HL-60 (cell line): ENCODE measurements around the gene CELA2B.

ENCODE experiments used
- DNase-seq, 2 experiments: peaks; one replicate each; pipeline ENCODE4 v3.0.0-alpha.2; 2010 to 2020; ENCODE audit warnings: low read depth in 1 of 2, low spot score in 1 of 2
- H3K27ac ChIP-seq: fragments of 250-450 bp; sonication (Bioruptor Pico); replicated peaks from 2 replicates; pipeline ENCODE4 v1.5.1; 2020; ENCODE audit warnings: mild to moderate bottlenecking, moderate library complexity
- H3K27me3 ChIP-seq: fragments of 250-450 bp; sonication (Bioruptor Pico); 2 replicates; pipeline ENCODE4 v1.5.1; 2021; ENCODE audit warnings: mild to moderate bottlenecking, moderate library complexity; ENCODE audit not compliant: insufficient read depth, poor library complexity, severe bottlenecking
- H3K4me3 ChIP-seq: replicated peaks from 2 replicates; pipeline ENCODE4 v1.5.1; 2011; ENCODE audit warnings: mild to moderate bottlenecking, control low read depth, low read length; ENCODE audit not compliant: insufficient read depth
- GABPA ChIP-seq: IDR thresholded peaks from 2 replicates; pipeline ENCODE4 v1.6.1; 2012; ENCODE audit warnings: low read depth
- POLR2AphosphoS5 ChIP-seq: IDR thresholded peaks from 2 replicates; pipeline ENCODE4 v1.6.1; 2012; ENCODE audit warnings: low read depth
- SPI1 ChIP-seq: IDR thresholded peaks from 2 replicates; pipeline ENCODE4 v1.6.1; 2012; ENCODE audit warnings: low read depth, mild to moderate bottlenecking, borderline replicate concordance
- TF ChIP-seq, protein P1 (sequence below): IDR thresholded peaks from one replicate; pipeline ENCODE4 v1.5.1; 2011; ENCODE audit warnings: low read length, control low read depth, inconsistent platforms; ENCODE audit not compliant: insufficient read depth
- TF ChIP-seq, protein P2 (sequence below): IDR thresholded peaks from 2 replicates; pipeline ENCODE4 v1.6.1; 2012; ENCODE audit warnings: low read depth; ENCODE audit not compliant: insufficient replicate concordance

The CELA2B gene

DNA sequence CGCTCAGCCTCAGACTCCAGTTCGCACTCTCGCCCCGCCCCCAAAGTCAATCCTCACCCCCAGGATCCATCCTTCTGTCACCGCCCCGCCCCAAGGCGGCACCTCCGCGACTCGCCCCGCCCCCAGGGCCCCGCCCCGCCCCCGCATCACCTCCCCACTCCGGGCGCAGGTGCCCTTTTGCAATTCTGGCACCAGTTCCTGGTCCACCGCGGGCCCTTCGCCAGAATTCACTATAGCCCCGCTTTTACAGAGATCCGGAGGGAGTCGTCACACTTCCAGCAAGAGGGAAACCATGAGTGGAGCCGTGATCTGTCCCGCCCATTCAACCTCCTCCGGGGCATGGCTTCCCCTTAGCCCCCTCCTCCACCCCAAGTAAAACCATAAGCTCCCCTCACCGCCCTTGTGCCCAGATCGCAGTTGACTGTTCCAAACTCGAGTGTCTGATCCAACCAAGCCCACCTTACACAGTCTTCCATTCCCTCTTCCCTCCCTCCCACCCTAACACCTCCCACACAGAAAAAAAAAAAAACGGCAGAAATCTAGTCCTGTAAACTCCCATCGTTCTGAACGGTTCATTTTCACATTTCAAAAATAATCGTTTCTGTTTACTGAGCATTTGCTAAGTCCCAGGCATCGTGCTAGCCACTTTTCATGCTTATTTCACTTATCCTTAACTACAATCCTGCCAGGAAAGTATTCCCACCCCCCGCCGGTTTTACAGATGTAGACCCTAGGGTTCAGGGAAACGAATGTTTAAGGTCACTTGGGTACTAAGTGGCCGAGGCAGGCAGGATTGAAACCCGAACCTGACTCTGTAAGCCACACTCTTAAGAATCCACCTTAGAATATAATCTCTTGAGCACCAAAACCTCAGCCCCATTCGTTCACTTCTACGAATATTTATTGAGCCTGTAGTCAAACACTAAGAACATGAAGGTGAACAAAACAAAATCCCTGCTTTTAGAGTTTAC lies 49.4 kb downstream of the CELA2B start:
- Histone ChIP-seq H3K27ac (peak overlapping the region; percentile 71), H3K27me3 (no peaks in the 10 kb centered on the region), H3K4me3 (peak overlapping the region; percentile 43)
- peak in 1 of 2 experiments; percentile 97 for DNase-seq
- no peak for TF ChIP-seq SPI1
- TF ChIP-seq, protein P1, sequence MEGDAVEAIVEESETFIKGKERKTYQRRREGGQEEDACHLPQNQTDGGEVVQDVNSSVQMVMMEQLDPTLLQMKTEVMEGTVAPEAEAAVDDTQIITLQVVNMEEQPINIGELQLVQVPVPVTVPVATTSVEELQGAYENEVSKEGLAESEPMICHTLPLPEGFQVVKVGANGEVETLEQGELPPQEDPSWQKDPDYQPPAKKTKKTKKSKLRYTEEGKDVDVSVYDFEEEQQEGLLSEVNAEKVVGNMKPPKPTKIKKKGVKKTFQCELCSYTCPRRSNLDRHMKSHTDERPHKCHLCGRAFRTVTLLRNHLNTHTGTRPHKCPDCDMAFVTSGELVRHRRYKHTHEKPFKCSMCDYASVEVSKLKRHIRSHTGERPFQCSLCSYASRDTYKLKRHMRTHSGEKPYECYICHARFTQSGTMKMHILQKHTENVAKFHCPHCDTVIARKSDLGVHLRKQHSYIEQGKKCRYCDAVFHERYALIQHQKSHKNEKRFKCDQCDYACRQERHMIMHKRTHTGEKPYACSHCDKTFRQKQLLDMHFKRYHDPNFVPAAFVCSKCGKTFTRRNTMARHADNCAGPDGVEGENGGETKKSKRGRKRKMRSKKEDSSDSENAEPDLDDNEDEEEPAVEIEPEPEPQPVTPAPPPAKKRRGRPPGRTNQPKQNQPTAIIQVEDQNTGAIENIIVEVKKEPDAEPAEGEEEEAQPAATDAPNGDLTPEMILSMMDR, result no peak
- TF ChIP-seq GABPA, result no peak

DNA sequence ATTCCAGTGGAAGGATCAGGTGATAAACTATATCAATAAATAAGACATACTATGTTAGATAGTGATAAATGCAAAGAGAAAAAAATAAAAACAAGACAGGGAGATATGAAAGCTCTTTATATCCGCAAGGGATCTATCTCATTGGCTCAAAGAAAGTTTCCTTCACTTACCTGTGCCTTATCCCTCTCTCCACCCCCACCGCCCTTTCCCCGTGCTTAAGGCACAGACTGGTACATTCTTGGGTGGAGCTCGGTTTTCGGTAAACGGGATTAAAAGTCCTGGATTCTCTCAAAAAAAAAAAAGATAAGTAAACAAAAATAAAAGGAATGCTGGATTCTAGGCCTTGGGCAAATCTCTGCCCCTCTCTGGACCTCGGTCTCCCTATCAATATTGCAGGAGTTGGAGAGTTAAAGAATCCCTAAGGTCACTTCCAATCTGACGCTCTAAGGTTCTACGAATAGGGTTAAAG lies 50.2 kb downstream of the CELA2B start:
- TF ChIP-seq GABPA, result no peak
- TF ChIP-seq, protein P2, sequence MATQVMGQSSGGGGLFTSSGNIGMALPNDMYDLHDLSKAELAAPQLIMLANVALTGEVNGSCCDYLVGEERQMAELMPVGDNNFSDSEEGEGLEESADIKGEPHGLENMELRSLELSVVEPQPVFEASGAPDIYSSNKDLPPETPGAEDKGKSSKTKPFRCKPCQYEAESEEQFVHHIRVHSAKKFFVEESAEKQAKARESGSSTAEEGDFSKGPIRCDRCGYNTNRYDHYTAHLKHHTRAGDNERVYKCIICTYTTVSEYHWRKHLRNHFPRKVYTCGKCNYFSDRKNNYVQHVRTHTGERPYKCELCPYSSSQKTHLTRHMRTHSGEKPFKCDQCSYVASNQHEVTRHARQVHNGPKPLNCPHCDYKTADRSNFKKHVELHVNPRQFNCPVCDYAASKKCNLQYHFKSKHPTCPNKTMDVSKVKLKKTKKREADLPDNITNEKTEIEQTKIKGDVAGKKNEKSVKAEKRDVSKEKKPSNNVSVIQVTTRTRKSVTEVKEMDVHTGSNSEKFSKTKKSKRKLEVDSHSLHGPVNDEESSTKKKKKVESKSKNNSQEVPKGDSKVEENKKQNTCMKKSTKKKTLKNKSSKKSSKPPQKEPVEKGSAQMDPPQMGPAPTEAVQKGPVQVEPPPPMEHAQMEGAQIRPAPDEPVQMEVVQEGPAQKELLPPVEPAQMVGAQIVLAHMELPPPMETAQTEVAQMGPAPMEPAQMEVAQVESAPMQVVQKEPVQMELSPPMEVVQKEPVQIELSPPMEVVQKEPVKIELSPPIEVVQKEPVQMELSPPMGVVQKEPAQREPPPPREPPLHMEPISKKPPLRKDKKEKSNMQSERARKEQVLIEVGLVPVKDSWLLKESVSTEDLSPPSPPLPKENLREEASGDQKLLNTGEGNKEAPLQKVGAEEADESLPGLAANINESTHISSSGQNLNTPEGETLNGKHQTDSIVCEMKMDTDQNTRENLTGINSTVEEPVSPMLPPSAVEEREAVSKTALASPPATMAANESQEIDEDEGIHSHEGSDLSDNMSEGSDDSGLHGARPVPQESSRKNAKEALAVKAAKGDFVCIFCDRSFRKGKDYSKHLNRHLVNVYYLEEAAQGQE, result no peak
- TF ChIP-seq, protein P1, result no peak
- no peak for TF ChIP-seq SPI1
- TF ChIP-seq POLR2AphosphoS5, result no peak
- no peaks in the 10 kb centered on the region for H3K27me3 ChIP-seq
- H3K27ac ChIP-seq, result peak overlapping the region; percentile 71
- no peak for DNase-seq
- H3K4me3 ChIP-seq, result peak overlapping the region; percentile 24

DNA sequence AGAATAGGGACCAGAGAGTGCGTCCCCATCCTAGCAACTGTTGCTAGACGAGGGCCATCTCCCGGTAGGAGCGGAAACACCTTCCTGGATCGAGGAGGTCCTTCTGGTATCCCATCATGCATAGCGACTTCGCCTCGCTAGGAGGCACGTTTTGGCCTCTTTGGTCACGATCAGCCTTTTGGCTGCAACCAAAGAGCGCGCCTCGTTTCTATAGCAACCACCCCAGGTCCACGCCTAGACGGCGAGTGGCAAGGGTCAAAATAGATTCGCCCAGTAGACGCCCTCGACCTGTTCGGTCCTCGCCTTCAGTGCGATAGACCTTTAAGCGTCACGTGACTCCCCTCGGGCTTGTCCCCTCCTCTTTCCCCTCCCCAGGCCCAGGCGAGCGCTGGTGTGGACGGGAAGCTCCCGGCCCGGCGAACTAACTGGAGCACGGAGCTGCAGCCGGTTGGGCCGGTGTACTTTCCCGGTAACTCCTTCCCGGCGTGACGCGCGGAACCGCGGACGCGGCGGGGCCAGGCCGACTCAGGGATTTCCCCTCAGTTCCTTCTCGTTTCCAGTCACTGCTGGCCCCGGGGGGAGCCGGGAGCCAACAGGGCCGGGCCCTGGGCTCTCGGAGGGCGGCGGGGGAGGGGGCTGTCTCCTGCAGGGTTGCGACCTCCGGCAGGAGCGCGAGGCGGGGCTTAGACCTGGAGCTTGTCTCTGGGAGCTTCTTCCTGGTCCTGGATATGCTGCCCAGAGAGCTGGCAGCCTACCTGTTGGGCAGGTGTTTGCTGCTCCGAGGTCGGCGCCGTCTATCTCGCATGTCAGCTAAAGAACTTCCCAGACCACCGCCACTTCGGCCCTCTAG lies 50.8 kb downstream of the CELA2B start, which contains the start of gene DNAJC16:
Gene DNAJC16 (plus strand): TSS at position 359 of the 850 bp plus-strand sequence. CDS start 2,258 bp downstream, outside the sequence.
- peak; percentile 100 for DNase-seq
- no peaks in the 10 kb centered on the region for H3K27me3 ChIP-seq
- peak within 1 kb of the TSS; percentile 87 for H3K4me3 ChIP-seq
- peak; percentile 68 for TF ChIP-seq POLR2AphosphoS5
- TF ChIP-seq SPI1, result no peak
- TF ChIP-seq, protein P2, result no peak
- peak; percentile 75 for TF ChIP-seq GABPA
- TF ChIP-seq, protein P1, result no peak
- H3K27ac ChIP-seq, result peak within 1 kb of the TSS; percentile 89
